ENCODE measurements around the gene PSMD11. TPM values are rescaled to one million over a fixed set of nuclear protein-coding genes. Genes with fewer than 3 reads are reported as not detected.
"Not testable (repeated sequence)": the region's sequence is repeated elsewhere in the genome, so short reads cannot be mapped to it uniquely, and the experiment has no call there.

PSMD11 gene
- total RNA-seq, 1 donor from 2014 or later, result 144 TPM

- no peak for DNase-seq (ENCODE audit: low read depth, low spot score)
These were observed 66.2 kb downstream of the PSMD11 start for GRCh38 chr17:32510466-32510865.

- no peak for DNase-seq (ENCODE audit: low read depth, low spot score)
These were observed 68.0 kb downstream of the PSMD11 start for GRCh38 chr17:32512328-32512727.

- no peak for DNase-seq (ENCODE audit: low read depth, low spot score)
These were observed 69.3 kb downstream of the PSMD11 start for GRCh38 chr17:32513579-32513978.

GRCh38 chr17:32514606-32515005, 70.3 kb downstream of the PSMD11 start:
- no peak for DNase-seq (ENCODE audit: low read depth, low spot score)

- DNase-seq (ENCODE audit: low read depth, low spot score), result no peak
These were observed 71.5 kb downstream of the PSMD11 start for GRCh38 chr17:32515677-32516383.

GRCh38 chr17:32516450-32516849, 72.1 kb downstream of the PSMD11 start:
- no peak for DNase-seq (ENCODE audit: low read depth, low spot score)

- no peak for DNase-seq (ENCODE audit: low read depth, low spot score)
These were observed 72.8 kb downstream of the PSMD11 start for GRCh38 chr17:32516940-32517701.

- DNase-seq (ENCODE audit: low read depth, low spot score), result no peak
These were observed 73.7 kb downstream of the PSMD11 start for GRCh38 chr17:32517982-32518381.

- no peak for DNase-seq (ENCODE audit: low read depth, low spot score)
These were observed 74.4 kb downstream of the PSMD11 start for GRCh38 chr17:32518646-32519227.

GRCh38 chr17:32519228-32520103, 75.2 kb downstream of the PSMD11 start:
- DNase-seq (ENCODE audit: low read depth, low spot score), result no peak

GRCh38 chr17:32520104-32520701, 75.9 kb downstream of the PSMD11 start:
- peak; percentile 24 for DNase-seq (ENCODE audit: low read depth, low spot score)

- DNase-seq (ENCODE audit: low read depth, low spot score), result no peak
These were observed 76.6 kb downstream of the PSMD11 start for GRCh38 chr17:32520737-32521404.

- DNase-seq (ENCODE audit: low read depth, low spot score), result no peak
These were observed 78.8 kb downstream of the PSMD11 start for GRCh38 chr17:32523017-32523680.

- no peak for DNase-seq (ENCODE audit: low read depth, low spot score)
These were observed 79.7 kb downstream of the PSMD11 start for GRCh38 chr17:32523827-32524552.

- not testable (repeated sequence) for DNase-seq (ENCODE audit: low read depth, low spot score)
These were observed 80.2 kb downstream of the PSMD11 start for GRCh38 chr17:32524553-32524880.

- DNase-seq (ENCODE audit: low read depth, low spot score), result no peak
These were observed 80.8 kb downstream of the PSMD11 start for GRCh38 chr17:32525122-32525521.

- no peak for DNase-seq (ENCODE audit: low read depth, low spot score)
These were observed 82.8 kb downstream of the PSMD11 start for GRCh38 chr17:32527146-32527545.

GRCh38 chr17:32528825-32529224, 84.5 kb downstream of the PSMD11 start:
- DNase-seq (ENCODE audit: low read depth, low spot score), result no peak

- no peak for DNase-seq (ENCODE audit: low read depth, low spot score)
These were observed 85.3 kb downstream of the PSMD11 start for GRCh38 chr17:32529604-32530003.
